Uterus (tissue), 4 donors: ENCODE data around the gene TMEM255B. TPM values are rescaled to one million over a fixed set of nuclear protein-coding genes. Genes with fewer than 3 reads are reported as not detected.

Experiments
- DNase-seq, 2 donors: peaks; one replicate each; pipeline ENCODE4 v3.0.0-alpha.2; 2019 to 2020
- H3K27ac ChIP-seq, 2 donors: fragments of 200-600 bp; sonication (generic); 1 replicate in 1 of 2; 2 replicates in 1 of 2; pipeline ENCODE4 v1.5.1; 2016 to 2018
- H3K27me3 ChIP-seq, 2 donors: fragments of 200-600 bp; sonication (generic); one replicate each; pipeline ENCODE4 v1.5.1; 2018 to 2019; ENCODE audit warnings: control low read depth in 1 of 2
- H3K36me3 ChIP-seq, 2 donors: fragments of 200-600 bp; sonication (generic); one replicate each; pipeline ENCODE4 v1.5.1; 2019; ENCODE audit warnings: control low read depth in 1 of 2
- H3K4me1 ChIP-seq, 2 donors: fragments of 200-600 bp; sonication (generic); one replicate each; pipeline ENCODE4 v1.5.1; 2018 to 2019; ENCODE audit warnings: control low read depth in 1 of 2
- H3K4me3 ChIP-seq, 2 donors: fragments of 200-600 bp; sonication (generic); 1 replicate in 1 of 2; 2 replicates in 1 of 2; pipeline ENCODE4 v1.5.1; 2018 to 2019; ENCODE audit warnings: mild to moderate bottlenecking in 1 of 2
- H3K9me3 ChIP-seq, 2 donors: fragments of 200-600 bp; sonication (generic); one replicate each; pipeline ENCODE4 v1.5.1; 2019; ENCODE audit warnings: control low read depth in 1 of 2
- POLR2A ChIP-seq, 2 donors: fragments of 450-650 bp; IDR thresholded peaks; one replicate each; pipeline ENCODE4 v1.6.1; 2016; ENCODE audit warnings: antibody characterized with exemption in 2 of 2, mild to moderate bottlenecking in 1 of 2, moderate library complexity in 1 of 2
- intact Hi-C: fragments of 100-400 bp; cut with DNase I; formaldehyde crosslinking; loops from one replicate; pipeline ENCODE4 v1.15.1; 2023; ENCODE audit warnings: low total_unique reads
- total RNA-seq, 4 donors: library from RNA; depleted of rRNA in 3 of 4; stranded (reverse); fragments of >200 nt in 3 of 4; gene quantifications; one replicate each; pipeline versions ENCODE4 v1.1.0 to v1.2.4, GENCODE V29; 2014 to 2023
- TF ChIP-seq, protein P1 (sequence below), 4 experiments: fragments of 200-600 bp in 2 of 4; fragments of 450-650 bp in 2 of 4; sonication (generic) in 2 of 4; IDR thresholded peaks; one replicate each; pipeline ENCODE4 v1.5.1; 2016 to 2019; ENCODE audit warnings: antibody characterized with exemption in 4 of 4, mild to moderate bottlenecking in 2 of 4, moderate library complexity in 1 of 4
- donor health status: DM: yes; HTN: yes; CAD: no.

Gene TMEM255B
- total RNA-seq, 4 donors from 2014 or later = 1.8 to 143 (median 33.2) TPM

DNA sequence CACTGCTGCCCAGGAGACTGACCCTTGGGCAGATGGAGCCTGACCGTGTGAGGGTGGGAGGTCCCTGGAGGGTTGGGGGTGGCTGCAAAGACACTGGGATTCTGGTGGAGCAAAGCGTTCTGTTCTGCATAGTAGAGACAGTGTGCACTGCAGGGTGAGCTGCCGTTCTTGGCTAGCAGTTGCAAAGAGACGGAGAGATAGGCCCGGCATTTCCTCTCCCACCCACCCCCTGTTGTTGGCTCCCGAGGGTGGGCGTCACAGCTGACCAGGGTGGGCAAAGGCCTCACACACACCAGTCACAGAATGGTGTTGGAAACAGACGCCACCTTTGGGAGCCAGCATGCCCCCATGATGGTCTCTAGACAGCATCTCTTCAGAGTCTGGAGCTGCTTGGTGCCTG is 11.4 kb downstream of the TMEM255B start:
- Histone ChIP-seq H3K27me3 (no peaks in the 10 kb centered on the region), H3K4me3 (no peak overlapping the region), H3K36me3 (no peaks in the 10 kb centered on the region), H3K27ac (no peak overlapping the region), H3K4me1 (no peaks in the 10 kb centered on the region), H3K9me3 (no peaks in the 10 kb centered on the region)
- TF ChIP-seq POLR2A (IDR thresholded peaks at IDR 0.05) = no peak
- TF ChIP-seq, protein P1, sequence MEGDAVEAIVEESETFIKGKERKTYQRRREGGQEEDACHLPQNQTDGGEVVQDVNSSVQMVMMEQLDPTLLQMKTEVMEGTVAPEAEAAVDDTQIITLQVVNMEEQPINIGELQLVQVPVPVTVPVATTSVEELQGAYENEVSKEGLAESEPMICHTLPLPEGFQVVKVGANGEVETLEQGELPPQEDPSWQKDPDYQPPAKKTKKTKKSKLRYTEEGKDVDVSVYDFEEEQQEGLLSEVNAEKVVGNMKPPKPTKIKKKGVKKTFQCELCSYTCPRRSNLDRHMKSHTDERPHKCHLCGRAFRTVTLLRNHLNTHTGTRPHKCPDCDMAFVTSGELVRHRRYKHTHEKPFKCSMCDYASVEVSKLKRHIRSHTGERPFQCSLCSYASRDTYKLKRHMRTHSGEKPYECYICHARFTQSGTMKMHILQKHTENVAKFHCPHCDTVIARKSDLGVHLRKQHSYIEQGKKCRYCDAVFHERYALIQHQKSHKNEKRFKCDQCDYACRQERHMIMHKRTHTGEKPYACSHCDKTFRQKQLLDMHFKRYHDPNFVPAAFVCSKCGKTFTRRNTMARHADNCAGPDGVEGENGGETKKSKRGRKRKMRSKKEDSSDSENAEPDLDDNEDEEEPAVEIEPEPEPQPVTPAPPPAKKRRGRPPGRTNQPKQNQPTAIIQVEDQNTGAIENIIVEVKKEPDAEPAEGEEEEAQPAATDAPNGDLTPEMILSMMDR (IDR thresholded peaks at IDR 0.05) = no peak
- DNase-seq = no peak
- intact Hi-C loops = no loop called here

- H3K4me3 ChIP-seq = no peak overlapping the region
- no peaks in the 10 kb centered on the region for H3K27me3 ChIP-seq
- H3K4me1 ChIP-seq = no peaks in the 10 kb centered on the region
- H3K27ac ChIP-seq = no peak overlapping the region
- no peaks in the 10 kb centered on the region for H3K9me3 ChIP-seq
- intact Hi-C loops = no loop called here
- H3K36me3 ChIP-seq = no peaks in the 10 kb centered on the region
- no peak for DNase-seq
- TF ChIP-seq, protein P1 (IDR thresholded peaks at IDR 0.05) = no peak
- TF ChIP-seq POLR2A (IDR thresholded peaks at IDR 0.05) = no peak
Observed at GRCh38 chr13:113770937-113771336, 11.9 kb downstream of the TMEM255B start.

GRCh38 chr13:113771709-113772331 is 12.8 kb downstream of the TMEM255B start:
- TF ChIP-seq POLR2A (IDR thresholded peaks at IDR 0.05) = no peak
- TF ChIP-seq, protein P1 (IDR thresholded peaks at IDR 0.05) = no peak
- intact Hi-C loops = no loop called here
- no peaks in the 10 kb centered on the region for H3K27me3 ChIP-seq
- H3K4me1 ChIP-seq = no peaks in the 10 kb centered on the region
- H3K36me3 ChIP-seq = no peaks in the 10 kb centered on the region
- H3K4me3 ChIP-seq = no peak overlapping the region
- H3K27ac ChIP-seq = no peak overlapping the region
- H3K9me3 ChIP-seq = no peaks in the 10 kb centered on the region
- no peak for DNase-seq

- Histone ChIP-seq H3K4me1 (no peaks in the 10 kb centered on the region), H3K27me3 (no peaks in the 10 kb centered on the region), H3K9me3 (no peaks in the 10 kb centered on the region), H3K27ac (no peak overlapping the region), H3K36me3 (no peaks in the 10 kb centered on the region), H3K4me3 (no peak overlapping the region)
- TF ChIP-seq, protein P1 (IDR thresholded peaks at IDR 0.05) = no peak
- TF ChIP-seq POLR2A (IDR thresholded peaks at IDR 0.05) = no peak
- no peak for DNase-seq
- intact Hi-C loops = no loop called here
Observed at GRCh38 chr13:113774177-113775107, 15.4 kb downstream of the TMEM255B start.
